Measurements from ENCODE around the gene KRT85.

The KRT85 gene

GRCh38 chr12:52331039-52331438 lies 36.2 kb downstream of the KRT85 start:
- no peak overlapping the region for H3K4me2 ChIP-seq
- no peaks in the 10 kb centered on the region for H4K20me1 ChIP-seq
- H3K4me3 ChIP-seq = no peak overlapping the region
- H3K36me3 ChIP-seq = no peaks in the 10 kb centered on the region
- no peaks in the 10 kb centered on the region for H3K27me3 ChIP-seq
- H3K27ac ChIP-seq = no peak overlapping the region
- H3K4me1 ChIP-seq = no peaks in the 10 kb centered on the region
- no peak overlapping the region for H3K9ac ChIP-seq
- no peak for TF ChIP-seq Cebpa-rat (IDR thresholded peaks at IDR 0.05)
- H3K9me3 ChIP-seq = peaks cover 7% of the 10 kb centered on the region

GRCh38 chr12:52327830-52328500 lies 39.3 kb downstream of the KRT85 start:
- Histone ChIP-seq H3K9ac (no peak overlapping the region), H3K9me3 (no peaks in the 10 kb centered on the region), H3K4me1 (no peaks in the 10 kb centered on the region), H3K4me3 (no peak overlapping the region), H3K36me3 (no peaks in the 10 kb centered on the region), H4K20me1 (no peaks in the 10 kb centered on the region), H3K27me3 (no peaks in the 10 kb centered on the region), H3K27ac (no peak overlapping the region), H3K4me2 (no peak overlapping the region)
- TF ChIP-seq Cebpa-rat (IDR thresholded peaks at IDR 0.05) = no peak

- TF ChIP-seq Cebpa-rat (IDR thresholded peaks at IDR 0.05) = no peak
- H3K9me3 ChIP-seq = no peaks in the 10 kb centered on the region
- H4K20me1 ChIP-seq = no peaks in the 10 kb centered on the region
- H3K4me3 ChIP-seq = no peak overlapping the region
- H3K27me3 ChIP-seq = no peaks in the 10 kb centered on the region
- H3K27ac ChIP-seq = no peak overlapping the region
- no peak overlapping the region for H3K4me2 ChIP-seq
- no peaks in the 10 kb centered on the region for H3K4me1 ChIP-seq
- H3K36me3 ChIP-seq = no peaks in the 10 kb centered on the region
- H3K9ac ChIP-seq = no peak overlapping the region
Measured at GRCh38 chr12:52327052-52327829, 40.0 kb downstream of the KRT85 start.

- no peak overlapping the region for H3K9ac ChIP-seq
- no peaks in the 10 kb centered on the region for H3K36me3 ChIP-seq
- peaks cover under 1% of the 10 kb centered on the region; the same call in 1 of the 2 replicates for H3K4me1 ChIP-seq
- no peak overlapping the region for H3K27ac ChIP-seq
- H3K9me3 ChIP-seq = no peaks in the 10 kb centered on the region
- no peak overlapping the region for H3K4me2 ChIP-seq
- H3K27me3 ChIP-seq = no peaks in the 10 kb centered on the region
- H3K4me3 ChIP-seq = no peak overlapping the region
- H4K20me1 ChIP-seq = no peaks in the 10 kb centered on the region
- TF ChIP-seq Cebpa-rat (IDR thresholded peaks at IDR 0.05) = no peak
Measured at GRCh38 chr12:52324153-52324444, 43.2 kb downstream of the KRT85 start.

GRCh38 chr12:52323416-52324152 lies 43.7 kb downstream of the KRT85 start:
- no peak for TF ChIP-seq Cebpa-rat (IDR thresholded peaks at IDR 0.05)
- no peaks in the 10 kb centered on the region for H3K36me3 ChIP-seq
- no peak overlapping the region for H3K9ac ChIP-seq
- no peaks in the 10 kb centered on the region for H4K20me1 ChIP-seq
- no peaks in the 10 kb centered on the region for H3K27me3 ChIP-seq
- no peak overlapping the region for H3K4me3 ChIP-seq
- no peak overlapping the region for H3K27ac ChIP-seq
- H3K9me3 ChIP-seq = no peaks in the 10 kb centered on the region
- peaks cover 5% of the 10 kb centered on the region; the same call in 1 of the 2 replicates for H3K4me1 ChIP-seq
- H3K4me2 ChIP-seq = no peak overlapping the region

- H3K4me1 ChIP-seq = peaks cover 7% of the 10 kb centered on the region; the same call in 1 of the 2 replicates
- no peak overlapping the region for H3K4me3 ChIP-seq
- no peak overlapping the region for H3K27ac ChIP-seq
- H3K9ac ChIP-seq = no peak overlapping the region
- no peaks in the 10 kb centered on the region for H4K20me1 ChIP-seq
- no peaks in the 10 kb centered on the region for H3K9me3 ChIP-seq
- H3K27me3 ChIP-seq = no peaks in the 10 kb centered on the region
- no peaks in the 10 kb centered on the region for H3K36me3 ChIP-seq
- no peak for TF ChIP-seq Cebpa-rat (IDR thresholded peaks at IDR 0.05)
- no peak overlapping the region for H3K4me2 ChIP-seq
Measured at GRCh38 chr12:52323001-52323400, 44.3 kb downstream of the KRT85 start.

- no peaks in the 10 kb centered on the region for H3K36me3 ChIP-seq
- no peak overlapping the region for H3K27ac ChIP-seq
- no peak overlapping the region for H3K4me2 ChIP-seq
- H3K9ac ChIP-seq = no peak overlapping the region
- no peaks in the 10 kb centered on the region for H3K27me3 ChIP-seq
- H4K20me1 ChIP-seq = no peaks in the 10 kb centered on the region
- no peak for TF ChIP-seq Cebpa-rat (IDR thresholded peaks at IDR 0.05)
- peaks cover 7% of the 10 kb centered on the region; the same call in 1 of the 2 replicates for H3K4me1 ChIP-seq
- H3K9me3 ChIP-seq = no peaks in the 10 kb centered on the region
- no peak overlapping the region for H3K4me3 ChIP-seq
Measured at GRCh38 chr12:52322069-52322468, 45.2 kb downstream of the KRT85 start.

- Histone ChIP-seq H3K4me2 (no peak overlapping the region), H3K27me3 (no peaks in the 10 kb centered on the region), H3K36me3 (no peaks in the 10 kb centered on the region)
Measured at GRCh38 chr12:52321418-52321817, 45.9 kb downstream of the KRT85 start.

GRCh38 chr12:52320784-52321400 lies 46.4 kb downstream of the KRT85 start, which contains the start of gene KRT83:
KRT83 (minus strand) TSS chr12:52321398; CDS start chr12:52321335, 63 bp downstream.
- H3K9me3 ChIP-seq = no peaks in the 10 kb centered on the region

More at GRCh38 chr12:52321418-52321817, 45.9 kb downstream of the KRT85 start:
- no peak overlapping the region for H3K4me3 ChIP-seq
- H3K27ac ChIP-seq = no peak overlapping the region
- no peaks in the 10 kb centered on the region for H4K20me1 ChIP-seq
- no peak for TF ChIP-seq Cebpa-rat (IDR thresholded peaks at IDR 0.05)
- no peaks in the 10 kb centered on the region for H3K9me3 ChIP-seq
- peaks cover 7% of the 10 kb centered on the region; the same call in 1 of the 2 replicates for H3K4me1 ChIP-seq
- H3K9ac ChIP-seq = no peak overlapping the region

More at GRCh38 chr12:52320784-52321400, 46.4 kb downstream of the KRT85 start, which contains the start of gene KRT83:
- Histone ChIP-seq H3K36me3 (no peaks in the 10 kb centered on the region), H3K4me3 (no peak within 1 kb of the TSS), H3K9ac (no peak within 1 kb of the TSS), H3K27ac (no peak within 1 kb of the TSS), H3K27me3 (no peaks in the 10 kb centered on the region), H3K4me1 (peaks cover 7% of the 10 kb centered on the region; the same call in 1 of the 2 replicates), H4K20me1 (no peaks in the 10 kb centered on the region), H3K4me2 (no peak within 1 kb of the TSS)
- no peak for TF ChIP-seq Cebpa-rat (IDR thresholded peaks at IDR 0.05)

Data from BLaER1 (cell line).